ENCODE results near the gene TBC1D22A.

TBC1D22A gene

GRCh38 chr22:46762238-46763050 lies at the start of gene TBC1D22A:
Gene TBC1D22A, plus strand, starts transcription at chr22:46762650. Its CDS starts 137 bp downstream, at chr22:46762787.
- Histone ChIP-seq H3K36me3 (ENCODE audit: insufficient read depth, low read depth, low read length) (peaks cover 9% of the 10 kb centered on the region; the same call in 1 of the 2 replicates), H3K9ac (ENCODE audit: low read depth, low read length) (peak within 1 kb of the TSS; percentile 100), H3K27me3 (ENCODE audit: insufficient read depth, low read length) (no peaks in the 10 kb centered on the region), H3K4me3 (ENCODE audit: low read length) (peak within 1 kb of the TSS; percentile 99), H3K9me3 (ENCODE audit: insufficient read depth, low read depth, low read length) (no peaks in the 10 kb centered on the region), H3K27ac (ENCODE audit: low read length) (peak within 1 kb of the TSS; percentile 98), H3K4me1 (ENCODE audit: insufficient read depth, low read length) (peaks cover 5% of the 10 kb centered on the region; the same call in 1 of the 2 replicates)

- Histone ChIP-seq H3K9ac (ENCODE audit: low read depth, low read length) (no peak overlapping the region), H3K4me3 (ENCODE audit: low read length) (no peak overlapping the region), H3K4me1 (ENCODE audit: insufficient read depth, low read length) (no peaks in the 10 kb centered on the region; the same call in 1 of the 2 replicates), H3K9me3 (ENCODE audit: insufficient read depth, low read depth, low read length) (no peaks in the 10 kb centered on the region), H3K36me3 (ENCODE audit: insufficient read depth, low read depth, low read length) (peaks cover 63% of the 10 kb centered on the region), H3K27me3 (ENCODE audit: insufficient read depth, low read length) (no peaks in the 10 kb centered on the region), H3K27ac (ENCODE audit: low read length) (no peak overlapping the region)
Observed at GRCh38 chr22:46714550-46714949, 47.9 kb upstream of the TBC1D22A start.

GRCh38 chr22:46719921-46720320 lies 42.5 kb upstream of the TBC1D22A start:
- no peaks in the 10 kb centered on the region for H3K27me3 ChIP-seq (ENCODE audit: insufficient read depth, low read length)
- H3K27ac ChIP-seq (ENCODE audit: low read length): no peak overlapping the region
- no peak overlapping the region for H3K9ac ChIP-seq (ENCODE audit: low read depth, low read length)
- no peak overlapping the region for H3K4me3 ChIP-seq (ENCODE audit: low read length)
- peaks cover 39% of the 10 kb centered on the region for H3K36me3 ChIP-seq (ENCODE audit: insufficient read depth, low read depth, low read length)
- H3K9me3 ChIP-seq (ENCODE audit: insufficient read depth, low read depth, low read length): no peaks in the 10 kb centered on the region
- H3K4me1 ChIP-seq (ENCODE audit: insufficient read depth, low read length): no peaks in the 10 kb centered on the region; the same call in 1 of the 2 replicates

- H3K9me3 ChIP-seq (ENCODE audit: insufficient read depth, low read depth, low read length): no peaks in the 10 kb centered on the region
- no peaks in the 10 kb centered on the region for H3K27me3 ChIP-seq (ENCODE audit: insufficient read depth, low read length)
- peaks cover 36% of the 10 kb centered on the region for H3K36me3 ChIP-seq (ENCODE audit: insufficient read depth, low read depth, low read length)
- no peaks in the 10 kb centered on the region; the same call in 1 of the 2 replicates for H3K4me1 ChIP-seq (ENCODE audit: insufficient read depth, low read length)
- no peak overlapping the region; the same call in 1 of the 2 replicates for H3K9ac ChIP-seq (ENCODE audit: low read depth, low read length)
- no peak overlapping the region for H3K4me3 ChIP-seq (ENCODE audit: low read length)
- H3K27ac ChIP-seq (ENCODE audit: low read length): no peak overlapping the region
Observed at GRCh38 chr22:46721501-46722085, 40.9 kb upstream of the TBC1D22A start.

GRCh38 chr22:46723882-46724281 lies 38.6 kb upstream of the TBC1D22A start:
- no peaks in the 10 kb centered on the region for H3K9me3 ChIP-seq (ENCODE audit: insufficient read depth, low read depth, low read length)
- H3K27ac ChIP-seq (ENCODE audit: low read length): no peak overlapping the region
- H3K27me3 ChIP-seq (ENCODE audit: insufficient read depth, low read length): no peaks in the 10 kb centered on the region
- H3K36me3 ChIP-seq (ENCODE audit: insufficient read depth, low read depth, low read length): peaks cover 13% of the 10 kb centered on the region
- H3K4me3 ChIP-seq (ENCODE audit: low read length): no peak overlapping the region
- H3K4me1 ChIP-seq (ENCODE audit: insufficient read depth, low read length): no peaks in the 10 kb centered on the region; the same call in 1 of the 2 replicates
- no peak overlapping the region for H3K9ac ChIP-seq (ENCODE audit: low read depth, low read length)

- H3K27me3 ChIP-seq (ENCODE audit: insufficient read depth, low read length): no peaks in the 10 kb centered on the region
- no peak overlapping the region for H3K9ac ChIP-seq (ENCODE audit: low read depth, low read length)
- H3K36me3 ChIP-seq (ENCODE audit: insufficient read depth, low read depth, low read length): peaks cover under 1% of the 10 kb centered on the region
- H3K9me3 ChIP-seq (ENCODE audit: insufficient read depth, low read depth, low read length): no peaks in the 10 kb centered on the region
- no peak overlapping the region for H3K4me3 ChIP-seq (ENCODE audit: low read length)
- H3K27ac ChIP-seq (ENCODE audit: low read length): no peak overlapping the region
- no peaks in the 10 kb centered on the region; the same call in 1 of the 2 replicates for H3K4me1 ChIP-seq (ENCODE audit: insufficient read depth, low read length)
Observed at GRCh38 chr22:46725096-46725495, 37.4 kb upstream of the TBC1D22A start.

- Histone ChIP-seq H3K27ac (ENCODE audit: low read length) (no peak overlapping the region), H3K4me3 (ENCODE audit: low read length) (no peak overlapping the region), H3K4me1 (ENCODE audit: insufficient read depth, low read length) (peaks cover 2% of the 10 kb centered on the region), H3K9ac (ENCODE audit: low read depth, low read length) (no peak overlapping the region), H3K36me3 (ENCODE audit: insufficient read depth, low read depth, low read length) (no peaks in the 10 kb centered on the region; the same call in 1 of the 2 replicates), H3K9me3 (ENCODE audit: insufficient read depth, low read depth, low read length) (no peaks in the 10 kb centered on the region), H3K27me3 (ENCODE audit: insufficient read depth, low read length) (no peaks in the 10 kb centered on the region)
Observed at GRCh38 chr22:46726066-46726985, 36.1 kb upstream of the TBC1D22A start.

- Histone ChIP-seq H3K27ac (ENCODE audit: low read length) (no peak overlapping the region), H3K9me3 (ENCODE audit: insufficient read depth, low read depth, low read length) (no peaks in the 10 kb centered on the region), H3K36me3 (ENCODE audit: insufficient read depth, low read depth, low read length) (no peaks in the 10 kb centered on the region; the same call in 1 of the 2 replicates), H3K4me3 (ENCODE audit: low read length) (no peak overlapping the region), H3K27me3 (ENCODE audit: insufficient read depth, low read length) (no peaks in the 10 kb centered on the region), H3K4me1 (ENCODE audit: insufficient read depth, low read length) (peaks cover 5% of the 10 kb centered on the region), H3K9ac (ENCODE audit: low read depth, low read length) (no peak overlapping the region)
Observed at GRCh38 chr22:46726986-46727317, 35.5 kb upstream of the TBC1D22A start.

- no peaks in the 10 kb centered on the region for H3K27me3 ChIP-seq (ENCODE audit: insufficient read depth, low read length)
- no peak overlapping the region for H3K9ac ChIP-seq (ENCODE audit: low read depth, low read length)
- H3K36me3 ChIP-seq (ENCODE audit: insufficient read depth, low read depth, low read length): no peaks in the 10 kb centered on the region; the same call in 1 of the 2 replicates
- H3K4me1 ChIP-seq (ENCODE audit: insufficient read depth, low read length): peaks cover 5% of the 10 kb centered on the region; the same call in 1 of the 2 replicates
- H3K27ac ChIP-seq (ENCODE audit: low read length): no peak overlapping the region
- no peak overlapping the region for H3K4me3 ChIP-seq (ENCODE audit: low read length)
- H3K9me3 ChIP-seq (ENCODE audit: insufficient read depth, low read depth, low read length): no peaks in the 10 kb centered on the region
Observed at GRCh38 chr22:46727813-46728364, 34.6 kb upstream of the TBC1D22A start.

- Histone ChIP-seq H3K4me3 (ENCODE audit: low read length) (no peak overlapping the region), H3K9ac (ENCODE audit: low read depth, low read length) (no peak overlapping the region), H3K27ac (ENCODE audit: low read length) (no peak overlapping the region), H3K9me3 (ENCODE audit: insufficient read depth, low read depth, low read length) (no peaks in the 10 kb centered on the region), H3K36me3 (ENCODE audit: insufficient read depth, low read depth, low read length) (no peaks in the 10 kb centered on the region; the same call in 1 of the 2 replicates), H3K27me3 (ENCODE audit: insufficient read depth, low read length) (no peaks in the 10 kb centered on the region), H3K4me1 (ENCODE audit: insufficient read depth, low read length) (peaks cover 5% of the 10 kb centered on the region; the same call in 1 of the 2 replicates)
Observed at GRCh38 chr22:46728470-46728869, 34.0 kb upstream of the TBC1D22A start.
